GM12878 (cell line): ENCODE data around the gene DMD. TPM values are rescaled to one million over a fixed set of nuclear protein-coding genes. Genes with fewer than 3 reads are reported as not detected.

ENCODE experiments used
- ATAC-seq: fragments of 200-7000 bp; cut with Tn5 transposase; 3 replicates; pipeline ENCODE4 v1.9.1; 2020; ENCODE audit warnings: mild to moderate bottlenecking, moderate library complexity
- BruUV-seq: library from RNA; stranded (reverse); fragments of 400-500 nt; replicated peaks from 2 replicates; lab custom pipeline; 2021; lab: Mats Ljungman, UMichigan
- CTCF ChIA-PET: fragments of 300-600 bp; sonication (Branson Sonifier 250); formaldehyde crosslinking; extraction: SDS; loops from one replicate; lab custom pipeline; 2021; ENCODE audit warnings: inconsistent platforms; lab: Yijun Ruan, JAX
- POLR2A ChIA-PET: fragments of 350-600 bp; formaldehyde crosslinking; extraction: SDS; loops from one replicate; lab custom pipeline; 2021; ENCODE audit warnings: inconsistent platforms; lab: Charles Lee
- RAD21 ChIA-PET: fragments of 300-600 bp; sonication (Branson Sonifier 250); formaldehyde crosslinking; loops from one replicate; lab custom pipeline; 2023; ENCODE audit warnings: antibody characterized with exemption; ENCODE audit not compliant: unreplicated experiment; lab: Charles Lee
- SMC1A ChIA-PET: fragments of 300-600 bp; sonication (Branson Sonifier 250); formaldehyde crosslinking; loops from one replicate; lab custom pipeline; 2023; ENCODE audit not compliant: unreplicated experiment, uncharacterized antibody; lab: Charles Lee
- DNase-seq: peaks from one replicate; pipeline ENCODE4 v3.0.0-alpha.2; 2011; ENCODE audit warnings: low read depth, low spot score
- FAIRE-seq: peaks from 3 replicates; lab custom pipeline; 2011; peaks lifted over from hg19 to GRCh38; lab: Jason Lieb, UNC
- H2AFZ ChIP-seq: 2 replicates; pipeline ENCODE4 v1.6.0; 2011; ENCODE audit warnings: low read depth, low read length, control low read depth; ENCODE audit not compliant: control insufficient read depth
- H3K27ac ChIP-seq: 2 replicates; pipeline ENCODE4 v1.5.1; 2011; ENCODE audit warnings: control low read depth; ENCODE audit not compliant: control insufficient read depth, insufficient read depth
- H3K27me3 ChIP-seq, 2 experiments: replicated peaks in 1 of 2; 2 replicates each; pipeline versions ENCODE4 v1.6.0 to v1.6.1; 2011; ENCODE audit warnings: low read length in 1 of 2; ENCODE audit not compliant: control insufficient read depth in 2 of 2, insufficient read depth in 2 of 2
- H3K36me3 ChIP-seq, 2 experiments: 2 replicates each; pipeline ENCODE4 v1.5.1; 2011; ENCODE audit warnings: low read length in 1 of 2; ENCODE audit not compliant: control insufficient read depth in 2 of 2, insufficient read depth in 2 of 2
- H3K4me1 ChIP-seq: 2 replicates; pipeline ENCODE4 v1.6.1; 2011; ENCODE audit warnings: mild to moderate bottlenecking, low read length, moderate library complexity, mixed read lengths; ENCODE audit not compliant: control insufficient read depth, insufficient read depth
- H3K4me2 ChIP-seq: 2 replicates; pipeline ENCODE4 v1.6.0; 2011; ENCODE audit warnings: control low read depth; ENCODE audit not compliant: control insufficient read depth, insufficient read depth
- H3K4me3 ChIP-seq: fragments of 200-600 bp; sonication (generic); 2 replicates; pipeline ENCODE4 v1.5.1; 2016
- H3K79me2 ChIP-seq: 2 replicates; pipeline ENCODE4 v1.6.0; 2011; ENCODE audit warnings: low read length; ENCODE audit not compliant: control insufficient read depth, insufficient read depth
- H3K9ac ChIP-seq: 2 replicates; pipeline ENCODE4 v1.8.0; 2011; ENCODE audit warnings: low read length, control low read depth, mixed read lengths; ENCODE audit not compliant: control insufficient read depth, insufficient read depth
- H3K9me3 ChIP-seq: replicated peaks from 3 replicates; pipeline ENCODE4 v1.5.1; 2011; ENCODE audit warnings: mild to moderate bottlenecking, low read length; ENCODE audit not compliant: control insufficient read depth, insufficient read depth
- H4K20me1 ChIP-seq: 2 replicates; pipeline ENCODE4 v1.6.0; 2011; ENCODE audit not compliant: control insufficient read depth, insufficient read depth
- LARP7 ChIP-seq: fragments of 450-650 bp; IDR thresholded peaks from 2 replicates; pipeline ENCODE4 v1.6.1; 2017; ENCODE audit warnings: mild to moderate bottlenecking
- NR2C1 ChIP-seq: fragments of 450-650 bp; IDR thresholded peaks from 2 replicates; pipeline ENCODE4 v1.6.1; 2017; ENCODE audit warnings: antibody characterized with exemption, mild to moderate bottlenecking, moderate library complexity
- WGBS: methylation state at CpG from one replicate; pipeline ENCODE4 v1.1.6; 2016; ENCODE audit warnings: low lambda C conversion rate; ENCODE audit not compliant: insufficient replicate concordance, insufficient coverage; ENCODE audit errors: missing lambda C conversion rate; 5-methylcytosine and 5-hydroxymethylcytosine counted together
- in situ Hi-C: fragments of 300-500 bp; cut with MboI; formaldehyde crosslinking; loops from 9 replicates; pipeline ENCODE4 v1.14.3; 2018; ENCODE audit warnings: mixed read lengths
- intact Hi-C: fragments of 100-400 bp; cut with micrococcal nuclease; formaldehyde crosslinking; loops from one replicate; pipeline ENCODE4 v1.14.2; 2022; ENCODE audit not compliant: unreplicated experiment
- polyA plus RNA-seq, 11 experiments: library from polyadenylated mRNA; depleted of rRNA in 4 of 11; unstranded in 6 of 11; stranded (reverse) in 5 of 11; fragments of >200 nt; fragmentation: Nextera tagmentation in 4 of 11; fragmentation: Illumina TruSeq in 1 of 11; extraction: Ambion mirVana in 4 of 11; extraction: Trizol in 1 of 11; gene quantifications; 1 replicate in 1 of 11; 2 replicates in 10 of 11; pipeline versions ENCODE4 v1.2.1 to v1.2.3, GENCODE V29; 2011 to 2016; ENCODE audit warnings: inconsistent platforms in 2 of 11, missing spikeins in 2 of 11, low read depth in 1 of 11
- total RNA-seq, 4 experiments: library from RNA; depleted of rRNA in 3 of 4; stranded (reverse); fragments of >200 nt in 3 of 4; fragmentation: Illumina TruSeq in 1 of 4; extraction: Trizol in 1 of 4; gene quantifications; 2 replicates each; pipeline versions ENCODE4 v1.2.1 to v1.2.3, GENCODE V29; 2013 to 2021
- TF ChIP-seq, protein P1 (sequence below): fragments of 450-650 bp; IDR thresholded peaks from 2 replicates; pipeline ENCODE4 v1.6.1; 2018; ENCODE audit warnings: borderline replicate concordance, mild to moderate bottlenecking; ENCODE audit not compliant: partially characterized antibody
- TF ChIP-seq, protein P2 (sequence below): IDR thresholded peaks from 2 replicates; pipeline ENCODE4 v1.6.1; 2011; ENCODE audit warnings: mild to moderate bottlenecking, low read depth, low read length, moderate library complexity; ENCODE audit not compliant: insufficient replicate concordance

The DMD gene
- total and polyA plus RNA-seq, 10 of the 15 experiments (the other 5 are each of a cell fraction or from before 2014, with no cell fraction given), result 1.4 to 24.3 (median 4.3) TPM

DNA sequence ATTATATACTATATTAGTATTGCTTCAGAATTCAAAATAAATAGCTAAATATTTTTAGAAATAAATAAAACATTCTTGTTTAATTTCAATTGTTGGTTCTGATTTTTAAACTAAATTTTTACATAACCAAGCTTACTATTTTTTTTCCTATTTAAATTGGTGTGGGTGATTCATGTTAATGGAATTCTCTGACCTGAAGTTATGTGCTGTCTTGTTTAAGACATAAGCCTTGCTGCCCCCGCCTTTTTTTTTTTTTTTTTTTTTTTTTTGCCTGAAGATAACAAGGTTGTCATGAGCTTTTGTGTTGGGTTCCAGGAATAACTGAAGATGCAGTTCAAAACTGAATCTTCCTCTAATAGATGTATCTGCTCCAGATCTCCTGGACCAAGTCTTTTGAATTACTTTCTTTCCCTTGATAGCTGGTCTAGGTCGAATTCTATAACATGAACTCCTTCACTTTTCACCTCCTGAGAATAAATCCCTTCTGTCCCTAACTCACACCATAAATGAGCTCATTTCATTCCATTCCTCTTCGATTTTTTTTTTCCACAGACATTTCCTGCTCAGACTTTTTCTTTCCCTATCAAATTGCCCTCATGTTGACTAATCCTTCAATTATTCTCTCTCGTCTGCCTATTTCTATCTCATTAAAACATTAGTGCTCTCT is 1878.1 kb downstream of the DMD start:
- TF ChIP-seq, protein P1, sequence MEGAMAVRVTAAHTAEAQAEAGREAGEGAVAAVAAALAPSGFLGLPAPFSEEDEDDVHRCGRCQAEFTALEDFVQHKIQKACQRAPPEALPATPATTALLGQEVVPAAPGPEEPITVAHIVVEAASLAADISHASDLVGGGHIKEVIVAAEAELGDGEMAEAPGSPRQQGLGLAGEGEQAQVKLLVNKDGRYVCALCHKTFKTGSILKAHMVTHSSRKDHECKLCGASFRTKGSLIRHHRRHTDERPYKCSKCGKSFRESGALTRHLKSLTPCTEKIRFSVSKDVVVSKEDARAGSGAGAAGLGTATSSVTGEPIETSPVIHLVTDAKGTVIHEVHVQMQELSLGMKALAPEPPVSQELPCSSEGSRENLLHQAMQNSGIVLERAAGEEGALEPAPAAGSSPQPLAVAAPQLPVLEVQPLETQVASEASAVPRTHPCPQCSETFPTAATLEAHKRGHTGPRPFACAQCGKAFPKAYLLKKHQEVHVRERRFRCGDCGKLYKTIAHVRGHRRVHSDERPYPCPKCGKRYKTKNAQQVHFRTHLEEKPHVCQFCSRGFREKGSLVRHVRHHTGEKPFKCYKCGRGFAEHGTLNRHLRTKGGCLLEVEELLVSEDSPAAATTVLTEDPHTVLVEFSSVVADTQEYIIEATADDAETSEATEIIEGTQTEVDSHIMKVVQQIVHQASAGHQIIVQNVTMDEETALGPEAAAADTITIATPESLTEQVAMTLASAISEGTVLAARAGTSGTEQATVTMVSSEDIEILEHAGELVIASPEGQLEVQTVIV, result no peak
- TF ChIP-seq, protein P2, sequence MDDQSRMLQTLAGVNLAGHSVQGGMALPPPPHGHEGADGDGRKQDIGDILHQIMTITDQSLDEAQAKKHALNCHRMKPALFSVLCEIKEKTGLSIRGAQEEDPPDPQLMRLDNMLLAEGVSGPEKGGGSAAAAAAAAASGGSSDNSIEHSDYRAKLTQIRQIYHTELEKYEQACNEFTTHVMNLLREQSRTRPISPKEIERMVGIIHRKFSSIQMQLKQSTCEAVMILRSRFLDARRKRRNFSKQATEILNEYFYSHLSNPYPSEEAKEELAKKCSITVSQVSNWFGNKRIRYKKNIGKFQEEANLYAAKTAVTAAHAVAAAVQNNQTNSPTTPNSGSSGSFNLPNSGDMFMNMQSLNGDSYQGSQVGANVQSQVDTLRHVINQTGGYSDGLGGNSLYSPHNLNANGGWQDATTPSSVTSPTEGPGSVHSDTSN, result no peak
- TF ChIP-seq NR2C1 (no peak), LARP7 (no peak)
- intact Hi-C loops, result no loop called here
- ChIA-PET RAD21 (no interaction called here), SMC1A (interaction anchor here (0.6 to 1.1 kb wide), 5 partner anchors 73 to 1499 kb away, joined by 3 to 4 read pairs (median 3); no protein-coding TSS in a partner anchor), CTCF (interaction anchor here (1.1 kb wide), 1 partner anchor 295 kb away, joined by 3 read pairs; no protein-coding TSS in a partner anchor), POLR2A (interaction anchor here (0.7 kb wide), 1 partner anchor 9 kb away, joined by 13 read pairs; no protein-coding TSS in a partner anchor)
- DNase-seq (no peak), FAIRE-seq (no peak), ATAC-seq (no peak)
- Histone ChIP-seq H3K36me3 (no peaks in the 10 kb centered on the region), H3K27me3 (no peaks in the 10 kb centered on the region; a peak in 1 of 4 replicates), H3K27ac (no peak overlapping the region), H3K79me2 (no peaks in the 10 kb centered on the region), H4K20me1 (no peaks in the 10 kb centered on the region), H3K4me2 (no peak overlapping the region), H3K4me1 (no peaks in the 10 kb centered on the region), H3K9me3 (no peaks in the 10 kb centered on the region), H3K4me3 (no peak overlapping the region), H2AFZ (no peak overlapping the region), H3K9ac (no peak overlapping the region)
- 2% methylated on average over 4 of the region's 4 CpGs for WGBS
- no TSS peak for BruUV-seq
- in situ Hi-C loops, result no loop called here
